GM12872 (cell line): ENCODE data around the gene ADCY1.

ENCODE experiments used
- TF ChIP-seq, protein P1 (sequence below): IDR thresholded peaks from 3 replicates; pipeline ENCODE4 v1.5.1; 2011; ENCODE audit warnings: low read depth, mild to moderate bottlenecking, low read length, moderate library complexity; ENCODE audit not compliant: insufficient read depth

Gene ADCY1

DNA sequence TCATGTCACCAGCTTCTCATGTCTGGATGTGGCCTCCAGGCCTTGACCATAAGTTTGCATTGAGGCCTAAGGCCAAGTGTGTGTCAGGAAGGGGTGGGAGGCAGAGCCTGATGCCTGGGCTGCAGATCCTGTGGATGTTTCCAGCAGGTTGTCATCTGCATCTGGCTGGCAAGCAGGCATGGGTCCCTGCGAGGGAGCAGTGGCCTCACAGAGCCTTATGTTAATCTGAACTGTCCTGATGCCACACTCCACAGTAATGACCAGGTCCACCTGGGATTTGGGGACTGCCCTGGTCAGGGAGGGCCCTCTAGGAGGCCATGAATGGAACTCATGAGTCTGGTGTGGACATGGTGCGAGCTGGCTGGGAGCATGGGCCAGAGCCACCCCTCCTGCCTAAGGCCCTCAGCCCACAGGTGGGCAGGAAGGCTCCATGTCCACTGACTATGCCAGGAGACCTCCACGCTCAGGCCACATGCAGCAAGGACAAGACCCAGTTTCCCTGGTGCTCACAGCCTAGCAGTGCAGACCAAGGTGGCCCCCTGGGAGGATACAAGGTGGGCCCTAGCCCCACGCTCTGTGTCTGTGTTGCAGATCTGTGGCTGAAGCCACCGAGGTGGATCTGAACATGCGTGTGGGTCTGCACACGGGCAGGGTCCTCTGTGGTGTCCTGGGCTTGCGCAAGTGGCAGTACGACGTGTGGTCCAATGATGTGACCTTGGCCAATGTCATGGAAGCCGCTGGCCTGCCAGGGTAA, 83.1 kb downstream of the ADCY1 start:
- TF ChIP-seq, protein P1, sequence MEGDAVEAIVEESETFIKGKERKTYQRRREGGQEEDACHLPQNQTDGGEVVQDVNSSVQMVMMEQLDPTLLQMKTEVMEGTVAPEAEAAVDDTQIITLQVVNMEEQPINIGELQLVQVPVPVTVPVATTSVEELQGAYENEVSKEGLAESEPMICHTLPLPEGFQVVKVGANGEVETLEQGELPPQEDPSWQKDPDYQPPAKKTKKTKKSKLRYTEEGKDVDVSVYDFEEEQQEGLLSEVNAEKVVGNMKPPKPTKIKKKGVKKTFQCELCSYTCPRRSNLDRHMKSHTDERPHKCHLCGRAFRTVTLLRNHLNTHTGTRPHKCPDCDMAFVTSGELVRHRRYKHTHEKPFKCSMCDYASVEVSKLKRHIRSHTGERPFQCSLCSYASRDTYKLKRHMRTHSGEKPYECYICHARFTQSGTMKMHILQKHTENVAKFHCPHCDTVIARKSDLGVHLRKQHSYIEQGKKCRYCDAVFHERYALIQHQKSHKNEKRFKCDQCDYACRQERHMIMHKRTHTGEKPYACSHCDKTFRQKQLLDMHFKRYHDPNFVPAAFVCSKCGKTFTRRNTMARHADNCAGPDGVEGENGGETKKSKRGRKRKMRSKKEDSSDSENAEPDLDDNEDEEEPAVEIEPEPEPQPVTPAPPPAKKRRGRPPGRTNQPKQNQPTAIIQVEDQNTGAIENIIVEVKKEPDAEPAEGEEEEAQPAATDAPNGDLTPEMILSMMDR = no peak

DNA sequence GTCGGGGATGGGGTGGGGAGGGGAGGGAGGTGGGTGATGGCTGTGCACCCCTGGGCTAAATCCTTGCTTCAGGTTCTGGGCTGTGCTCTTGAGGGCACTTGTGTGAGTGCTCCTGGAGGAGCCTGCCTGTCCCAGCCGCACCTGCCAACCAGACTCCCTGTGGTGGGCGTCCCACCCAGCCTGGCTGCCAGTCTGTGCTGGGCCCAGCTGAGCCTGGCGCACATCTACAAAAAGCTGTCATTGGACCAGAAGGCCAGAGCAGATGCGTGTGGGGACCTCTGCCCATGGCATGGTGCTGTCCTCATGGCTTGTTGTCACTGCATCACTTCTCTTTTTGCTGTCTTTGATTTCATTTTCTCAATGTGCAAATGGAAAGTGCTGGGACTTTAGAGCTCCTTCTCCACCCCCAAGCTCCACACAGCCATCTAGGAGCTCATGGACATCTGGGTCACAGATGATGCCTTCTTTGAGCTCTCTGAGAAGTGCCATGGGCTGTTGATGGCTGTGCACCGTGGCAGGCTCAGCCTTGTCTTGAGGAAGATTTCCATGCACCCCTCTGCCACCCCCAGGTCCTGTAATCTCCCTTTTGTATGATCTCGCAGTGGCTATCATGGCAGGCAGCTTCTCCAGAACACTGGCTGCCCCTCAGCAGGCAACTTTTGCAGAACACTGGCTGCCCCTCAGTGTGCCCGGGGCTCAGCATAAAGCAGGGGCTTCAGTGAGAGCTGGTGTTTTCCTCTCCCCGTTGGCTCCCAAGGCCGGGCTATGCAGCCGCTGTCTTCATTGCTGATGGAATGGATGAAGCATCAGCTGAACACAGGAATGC, 83.9 kb downstream of the ADCY1 start:
- TF ChIP-seq, protein P1 = no peak

DNA sequence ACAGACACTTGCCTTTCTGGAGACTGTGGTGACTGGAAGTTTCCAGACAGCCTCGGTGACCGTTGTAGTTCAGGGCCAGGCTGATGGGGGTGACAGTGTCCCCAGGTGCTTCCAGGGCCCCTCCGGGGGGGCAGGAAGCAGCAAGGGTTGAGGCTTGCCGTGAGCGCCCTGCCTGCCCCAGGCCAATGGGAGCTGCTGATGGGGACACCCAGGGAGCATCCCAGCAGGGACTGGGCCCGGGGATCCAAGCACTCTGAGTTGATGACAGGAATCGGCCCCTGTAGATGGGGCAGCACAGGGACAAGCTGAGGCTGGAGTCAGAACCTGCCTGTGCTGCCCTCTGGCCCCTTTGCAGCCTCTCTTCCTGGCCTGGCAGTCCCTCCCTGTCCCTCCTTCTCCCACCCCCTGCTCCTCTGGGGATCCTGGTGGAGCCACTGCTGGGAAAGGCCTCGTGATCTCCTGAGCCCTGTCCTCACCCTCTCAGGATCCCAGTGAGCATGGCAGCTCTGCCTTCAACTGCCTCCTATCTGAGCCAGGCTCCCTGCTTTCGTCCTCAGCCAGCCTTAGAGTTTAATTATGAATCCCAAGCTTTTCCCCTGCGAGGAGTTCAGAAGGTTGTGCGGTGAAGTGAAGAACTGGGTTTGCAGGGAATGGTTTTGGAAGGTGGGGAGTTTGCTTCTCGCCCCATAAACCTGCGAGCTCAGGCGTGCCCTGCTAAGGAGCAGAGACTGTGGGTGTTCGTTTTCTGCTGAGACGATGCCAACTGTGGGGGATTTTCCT, 84.7 kb downstream of the ADCY1 start:
- TF ChIP-seq, protein P1 = no peak

DNA sequence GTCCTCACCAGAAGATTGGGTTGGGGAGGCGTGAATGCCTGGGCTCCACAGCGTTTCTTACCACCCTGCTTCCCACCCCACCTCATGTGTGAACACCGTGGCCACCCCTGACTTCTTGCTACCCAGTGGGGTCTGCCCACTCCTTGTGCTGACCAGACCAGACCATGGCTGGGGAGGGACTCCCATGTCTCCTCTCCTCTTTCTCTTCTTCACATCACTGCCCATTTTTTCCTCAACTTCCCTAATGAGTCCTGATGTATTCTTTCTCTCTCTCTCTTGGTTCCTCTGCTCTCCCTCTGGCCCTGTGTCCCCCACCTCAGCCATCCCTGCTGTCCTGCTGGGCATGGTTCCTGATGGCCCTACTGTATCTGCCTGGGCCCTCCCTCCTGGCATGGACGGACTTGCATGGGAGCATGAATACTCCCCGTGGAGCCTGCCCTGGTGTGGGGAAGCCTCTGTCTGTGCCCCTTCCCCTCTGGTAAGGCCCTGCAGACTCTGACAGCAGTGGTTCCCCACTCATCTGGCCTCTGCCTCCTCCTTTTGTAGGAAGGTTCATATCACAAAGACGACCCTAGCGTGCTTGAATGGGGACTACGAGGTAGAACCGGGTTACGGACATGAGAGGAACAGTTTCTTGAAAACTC, 85.5 kb downstream of the ADCY1 start:
- TF ChIP-seq, protein P1 = no peak

DNA sequence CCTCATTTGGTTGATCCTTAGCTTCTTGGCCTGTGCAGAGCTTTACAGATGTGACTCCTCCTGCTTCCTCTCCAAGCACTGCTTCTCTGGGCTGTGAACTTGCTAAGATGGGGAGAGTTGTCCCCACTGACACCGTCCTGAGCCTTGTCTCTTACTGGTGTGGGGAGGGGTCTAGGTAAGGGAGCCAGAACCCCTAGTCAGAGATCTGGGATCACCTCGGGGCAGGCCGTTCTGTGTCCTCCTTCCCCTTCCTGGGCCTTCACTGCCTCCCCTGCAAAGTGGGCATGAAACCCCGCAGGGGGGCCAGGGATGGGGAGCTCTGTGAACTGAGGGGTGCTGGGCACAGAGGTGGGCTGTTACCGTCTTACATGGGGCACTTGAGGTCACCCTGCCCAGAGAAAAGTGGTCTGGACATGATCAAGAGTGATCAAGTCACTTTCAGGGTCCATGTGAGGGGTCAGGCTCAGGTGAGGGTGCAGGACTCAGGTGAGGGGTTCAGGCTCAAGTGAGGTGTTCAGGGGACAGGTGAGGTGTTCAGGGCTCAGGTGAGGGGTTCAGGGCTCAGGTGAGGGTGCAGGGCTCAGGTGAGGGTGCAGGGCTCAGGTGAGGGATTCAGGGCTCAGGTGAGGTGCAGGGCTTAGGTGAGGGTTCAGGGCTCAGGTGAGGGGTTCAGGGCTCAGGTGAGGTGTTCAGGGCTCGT, 86.2 kb downstream of the ADCY1 start:
- TF ChIP-seq, protein P1 = no peak

DNA sequence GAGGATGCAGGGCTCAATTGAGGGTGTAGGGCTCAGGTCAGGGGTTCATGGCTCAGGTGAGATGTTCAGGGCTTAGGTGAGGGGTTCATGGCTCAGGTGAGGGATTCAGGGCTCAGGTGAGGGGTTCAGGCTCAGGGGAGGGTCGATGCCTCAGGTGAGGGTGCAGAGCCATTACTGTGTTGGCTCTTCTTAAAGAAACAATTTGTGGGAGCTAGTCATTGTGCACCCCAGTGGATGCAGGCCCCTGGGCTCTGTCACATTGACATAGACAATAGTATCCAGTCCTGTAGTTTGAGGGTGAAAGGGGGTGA, 86.7 kb downstream of the ADCY1 start:
- TF ChIP-seq, protein P1 = no peak
